ENCODE measurements around the gene MMP15. TPM values are rescaled to one million over a fixed set of nuclear protein-coding genes. Genes with fewer than 3 reads are reported as not detected.

The MMP15 gene
- total RNA-seq, 1 experiment from 2014 or later = 27.0 TPM

DNA sequence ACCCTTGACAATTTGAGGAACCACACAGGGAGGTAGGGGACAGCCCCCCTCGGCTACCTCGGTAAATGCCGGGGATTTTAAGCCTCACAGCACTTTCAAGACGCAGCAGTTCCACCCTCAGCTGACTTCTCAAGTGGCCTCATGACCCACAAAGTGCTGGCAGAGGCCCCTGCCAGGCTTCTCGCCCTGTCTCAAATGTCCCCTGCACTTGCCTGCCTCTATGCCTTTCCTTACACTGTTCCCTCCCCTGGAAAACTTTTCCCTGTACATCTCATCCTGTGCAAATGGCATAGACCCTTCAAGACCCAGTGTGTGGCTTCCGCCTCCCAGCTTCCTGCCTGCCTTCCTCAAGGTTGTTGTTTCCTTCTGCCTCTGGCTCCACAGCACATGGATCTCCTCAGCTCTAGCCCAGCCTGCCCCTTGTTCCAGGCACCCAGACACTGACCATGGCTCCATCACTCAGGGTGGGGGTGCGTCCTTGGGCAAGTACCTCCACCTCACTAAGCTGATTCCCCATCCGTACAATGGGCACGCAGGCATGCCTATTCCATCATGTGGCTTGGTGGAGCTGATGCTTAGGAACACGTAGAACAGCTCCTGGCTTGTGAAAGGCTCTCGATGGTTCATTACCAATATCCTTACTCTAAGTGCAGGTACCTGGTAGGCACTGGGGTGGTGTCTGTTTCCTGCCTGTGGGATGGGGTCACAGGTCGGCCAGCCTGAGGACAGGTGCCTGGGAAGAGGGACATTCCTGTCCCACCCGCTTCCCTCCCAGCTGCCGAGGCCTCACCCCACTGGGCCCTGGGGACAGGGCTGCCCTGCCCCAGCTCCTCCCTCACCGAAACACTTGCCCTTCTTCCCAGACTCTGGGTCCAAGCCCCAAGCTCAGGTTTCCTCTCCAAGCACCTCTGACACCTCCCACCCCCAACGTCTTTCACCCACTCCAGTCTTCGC, 24.0 kb downstream of the MMP15 start:
- no peaks in the 10 kb centered on the region for H3K36me3 ChIP-seq (ENCODE audit: control insufficient read depth, insufficient read depth, low read length)
- H3K4me3 ChIP-seq (ENCODE audit: low read depth, low read length) = no peak overlapping the region
- intact Hi-C loops (cut with micrococcal nuclease; ENCODE audit: unreplicated experiment) = no loop called here
- no peaks in the 10 kb centered on the region for H3K9me3 ChIP-seq
- no TSS peak for BruUV-seq (replicated peaks)
- Mint-ChIP-seq H3K4me1 (ENCODE audit: low read depth, unreplicated experiment) (peaks cover 5% of the 10 kb centered on the region), H3K9me3 (ENCODE audit: unreplicated experiment) (no peaks in the 10 kb centered on the region), H3K4me3 (ENCODE audit: unreplicated experiment) (no peak overlapping the region), H3K27ac (ENCODE audit: unreplicated experiment) (peak overlapping the region; percentile 20), H3K36me3 (ENCODE audit: insufficient read depth, unreplicated experiment) (no peaks in the 10 kb centered on the region), H3K27me3 (ENCODE audit: insufficient read depth, unreplicated experiment) (no peaks in the 10 kb centered on the region)
- peak in 1 of 2 experiments; percentile 42 for DNase-seq
- POLR2A ChIA-PET = interaction anchor here (0.5 kb wide), 1 partner anchor 51 kb away, joined by 6 read pairs; no protein-coding TSS in a partner anchor
- peaks cover 14% of the 10 kb centered on the region; the same call in 1 of the 2 replicates for H3K4me1 ChIP-seq
- CTCF ChIA-PET = interaction anchor here (0.6 to 1.8 kb wide), 2 partner anchors 52 to 80 kb away, joined by 3 to 4 read pairs; partner anchors contain the start of gene CFAP20
- TF ChIP-seq, protein P1, sequence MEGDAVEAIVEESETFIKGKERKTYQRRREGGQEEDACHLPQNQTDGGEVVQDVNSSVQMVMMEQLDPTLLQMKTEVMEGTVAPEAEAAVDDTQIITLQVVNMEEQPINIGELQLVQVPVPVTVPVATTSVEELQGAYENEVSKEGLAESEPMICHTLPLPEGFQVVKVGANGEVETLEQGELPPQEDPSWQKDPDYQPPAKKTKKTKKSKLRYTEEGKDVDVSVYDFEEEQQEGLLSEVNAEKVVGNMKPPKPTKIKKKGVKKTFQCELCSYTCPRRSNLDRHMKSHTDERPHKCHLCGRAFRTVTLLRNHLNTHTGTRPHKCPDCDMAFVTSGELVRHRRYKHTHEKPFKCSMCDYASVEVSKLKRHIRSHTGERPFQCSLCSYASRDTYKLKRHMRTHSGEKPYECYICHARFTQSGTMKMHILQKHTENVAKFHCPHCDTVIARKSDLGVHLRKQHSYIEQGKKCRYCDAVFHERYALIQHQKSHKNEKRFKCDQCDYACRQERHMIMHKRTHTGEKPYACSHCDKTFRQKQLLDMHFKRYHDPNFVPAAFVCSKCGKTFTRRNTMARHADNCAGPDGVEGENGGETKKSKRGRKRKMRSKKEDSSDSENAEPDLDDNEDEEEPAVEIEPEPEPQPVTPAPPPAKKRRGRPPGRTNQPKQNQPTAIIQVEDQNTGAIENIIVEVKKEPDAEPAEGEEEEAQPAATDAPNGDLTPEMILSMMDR (IDR thresholded peaks at IDR 0.05; ENCODE audit: insufficient read depth in 1 of 2, low read depth in 1 of 2, low read length in 1 of 2, severe bottlenecking in 1 of 2, unreplicated experiment in 1 of 2) = no peak
- no peaks in the 10 kb centered on the region for H3K27me3 ChIP-seq (replicated peaks; ENCODE audit: control insufficient read depth, insufficient read depth, low read length)

DNA sequence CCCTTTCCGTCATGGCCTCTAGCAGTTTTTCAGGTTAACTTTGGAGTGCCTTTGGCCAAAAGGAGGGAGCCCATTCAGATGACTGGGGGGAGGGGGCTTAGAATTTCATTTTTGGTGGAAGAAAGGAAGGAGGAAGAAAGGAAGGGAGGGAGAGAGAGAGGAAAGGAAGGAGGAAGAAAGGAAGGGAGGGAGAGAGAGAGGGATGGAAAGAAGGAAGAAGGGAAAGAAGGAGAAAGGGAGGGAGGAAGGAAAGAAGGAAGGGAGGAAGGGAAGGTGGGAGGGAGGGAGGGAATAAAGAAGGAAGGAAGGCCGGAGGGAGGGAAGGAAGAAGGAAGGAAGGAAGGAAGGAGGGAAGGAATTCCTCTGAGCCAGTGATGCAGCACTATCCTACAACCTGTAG, 25.7 kb downstream of the MMP15 start:
- CTCF ChIA-PET = interaction anchor here (1.1 kb wide), 1 partner anchor 71 kb away, joined by 3 read pairs; no protein-coding TSS in a partner anchor
- POLR2A ChIA-PET = no interaction called here
- no peak overlapping the region for H3K27ac Mint-ChIP-seq (ENCODE audit: unreplicated experiment)
- intact Hi-C loops (cut with micrococcal nuclease; ENCODE audit: unreplicated experiment) = no loop called here
- H3K9me3 Mint-ChIP-seq (ENCODE audit: unreplicated experiment) = no peaks in the 10 kb centered on the region
- TF ChIP-seq, protein P1 (IDR thresholded peaks at IDR 0.05; ENCODE audit: insufficient read depth in 1 of 2, low read depth in 1 of 2, low read length in 1 of 2, severe bottlenecking in 1 of 2, unreplicated experiment in 1 of 2) = no peak
- Histone ChIP-seq H3K4me1 (peaks cover 14% of the 10 kb centered on the region; the same call in 1 of the 2 replicates), H3K27me3 (replicated peaks; ENCODE audit: control insufficient read depth, insufficient read depth, low read length) (no peaks in the 10 kb centered on the region), H3K9me3 (no peaks in the 10 kb centered on the region), H3K36me3 (ENCODE audit: control insufficient read depth, insufficient read depth, low read length) (no peaks in the 10 kb centered on the region), H3K4me3 (ENCODE audit: low read depth, low read length) (no peak overlapping the region)
- no peaks in the 10 kb centered on the region for H3K27me3 Mint-ChIP-seq (ENCODE audit: insufficient read depth, unreplicated experiment)
- peaks cover 5% of the 10 kb centered on the region for H3K4me1 Mint-ChIP-seq (ENCODE audit: low read depth, unreplicated experiment)
- no peak for DNase-seq
- no TSS peak for BruUV-seq (replicated peaks)
- no peak overlapping the region for H3K4me3 Mint-ChIP-seq (ENCODE audit: unreplicated experiment)
- no peaks in the 10 kb centered on the region for H3K36me3 Mint-ChIP-seq (ENCODE audit: insufficient read depth, unreplicated experiment)

DNA sequence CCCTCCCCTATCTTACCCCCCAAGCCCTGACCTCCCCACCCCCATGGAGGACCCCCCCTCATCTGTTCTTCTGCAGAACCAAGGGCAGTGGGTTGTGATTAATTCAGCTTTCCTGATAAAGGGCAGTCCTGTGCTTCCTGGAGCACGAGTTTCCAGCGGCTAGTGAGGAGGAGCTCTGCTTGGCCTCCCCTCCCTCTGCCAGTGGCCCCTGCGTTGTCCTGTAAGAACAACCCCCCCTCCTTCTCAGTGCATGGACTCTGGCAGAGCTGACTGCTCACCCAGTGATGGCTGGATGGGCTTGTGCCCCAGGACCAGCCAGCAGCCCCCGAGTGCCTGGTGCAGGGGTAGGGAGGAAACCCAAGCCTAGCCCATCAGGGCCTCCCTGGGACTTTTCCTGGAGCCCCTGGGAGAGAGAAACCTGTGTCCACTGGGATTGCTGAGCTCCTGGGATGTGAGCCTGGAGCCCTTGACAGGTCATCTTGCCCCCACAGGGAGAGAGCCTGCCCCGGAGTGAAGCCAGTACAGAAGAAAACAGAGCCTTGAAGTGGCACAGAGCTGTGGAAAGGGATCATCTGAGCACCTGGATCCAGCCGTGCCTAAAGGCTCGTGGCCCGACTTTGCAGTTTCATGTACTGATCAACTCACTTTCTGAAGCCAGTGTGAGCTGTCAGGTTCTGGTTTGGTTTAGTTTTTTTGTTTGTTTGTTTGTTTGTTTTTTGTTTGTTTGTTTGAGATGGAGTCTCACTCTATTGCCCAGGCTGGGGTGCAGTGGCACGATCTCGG, 26.5 kb downstream of the MMP15 start:
- intact Hi-C loops (cut with micrococcal nuclease; ENCODE audit: unreplicated experiment) = no loop called here
- POLR2A ChIA-PET = interaction anchor here (0.6 kb wide), 1 partner anchor 317 kb away, joined by 6 read pairs; no protein-coding TSS in a partner anchor
- no TSS peak for BruUV-seq (replicated peaks)
- Histone ChIP-seq H3K4me1 (peaks cover 9% of the 10 kb centered on the region; the same call in 1 of the 2 replicates), H3K27me3 (replicated peaks; ENCODE audit: control insufficient read depth, insufficient read depth, low read length) (no peaks in the 10 kb centered on the region), H3K4me3 (ENCODE audit: low read depth, low read length) (no peak overlapping the region), H3K9me3 (no peaks in the 10 kb centered on the region), H3K36me3 (ENCODE audit: control insufficient read depth, insufficient read depth, low read length) (no peaks in the 10 kb centered on the region)
- Mint-ChIP-seq H3K4me3 (ENCODE audit: unreplicated experiment) (no peak overlapping the region), H3K36me3 (ENCODE audit: insufficient read depth, unreplicated experiment) (no peaks in the 10 kb centered on the region), H3K27ac (ENCODE audit: unreplicated experiment) (no peak overlapping the region), H3K4me1 (ENCODE audit: low read depth, unreplicated experiment) (peaks cover 5% of the 10 kb centered on the region), H3K27me3 (ENCODE audit: insufficient read depth, unreplicated experiment) (no peaks in the 10 kb centered on the region), H3K9me3 (ENCODE audit: unreplicated experiment) (no peaks in the 10 kb centered on the region)
- TF ChIP-seq, protein P1 (IDR thresholded peaks at IDR 0.05; ENCODE audit: insufficient read depth in 1 of 2, low read depth in 1 of 2, low read length in 1 of 2, severe bottlenecking in 1 of 2, unreplicated experiment in 1 of 2) = no peak
- DNase-seq = no peak
- CTCF ChIA-PET = no interaction called here

Data from Caco-2 (cell line).